ENCODE results near the gene PFN2. TPM values are rescaled to one million over a fixed set of nuclear protein-coding genes. Genes with fewer than 3 reads are reported as not detected.

Gene PFN2
- total and polyA plus RNA-seq, 2 donors (not counting 1 experiment from before 2014, with no cell fraction given): 1.2 to 8.1 TPM

DNA sequence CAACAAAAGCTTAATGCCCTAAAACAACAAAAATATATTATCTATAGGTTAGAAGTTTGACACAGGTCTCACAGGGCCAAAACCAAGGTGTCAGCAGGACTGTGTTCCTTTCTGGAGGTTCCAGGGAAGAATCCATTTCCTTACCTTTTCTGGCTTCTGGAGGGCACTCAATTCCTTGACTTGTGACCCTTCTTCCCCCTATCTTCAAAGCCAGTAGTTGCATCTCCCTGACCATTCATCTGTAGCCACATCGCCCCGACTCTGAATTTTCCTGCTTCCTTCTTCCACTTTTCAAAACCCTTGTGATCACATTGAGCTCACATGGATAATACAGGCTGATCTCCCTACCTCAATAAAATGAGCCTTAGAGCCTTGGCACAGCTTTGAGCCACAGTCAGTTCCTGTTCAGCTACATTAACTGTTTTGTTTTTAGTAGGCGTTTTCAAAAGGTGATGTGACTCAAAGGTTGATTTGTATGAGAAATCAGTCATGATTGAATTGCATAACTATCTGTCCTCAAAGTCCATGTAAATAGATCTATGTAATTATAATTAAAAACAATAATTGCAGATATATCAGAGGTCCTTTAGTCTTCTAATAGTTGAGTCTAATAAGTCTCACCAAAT lies 12.4 kb downstream of the PFN2 start:
- CTCF ChIA-PET: interaction anchor here (1.0 to 1.4 kb wide), 4 partner anchors 9 to 226 kb away, joined by 3 to 7 read pairs (median 4); partner anchors contain the start of gene PFN2
- no peak overlapping the region for H3K4me3 Mint-ChIP-seq
- WGBS (ENCODE audit: insufficient coverage): 88% methylated on average over 2 of the region's 3 CpGs
- intact Hi-C loops (cut with micrococcal nuclease): no loop called here
- TF ChIP-seq, protein P1, sequence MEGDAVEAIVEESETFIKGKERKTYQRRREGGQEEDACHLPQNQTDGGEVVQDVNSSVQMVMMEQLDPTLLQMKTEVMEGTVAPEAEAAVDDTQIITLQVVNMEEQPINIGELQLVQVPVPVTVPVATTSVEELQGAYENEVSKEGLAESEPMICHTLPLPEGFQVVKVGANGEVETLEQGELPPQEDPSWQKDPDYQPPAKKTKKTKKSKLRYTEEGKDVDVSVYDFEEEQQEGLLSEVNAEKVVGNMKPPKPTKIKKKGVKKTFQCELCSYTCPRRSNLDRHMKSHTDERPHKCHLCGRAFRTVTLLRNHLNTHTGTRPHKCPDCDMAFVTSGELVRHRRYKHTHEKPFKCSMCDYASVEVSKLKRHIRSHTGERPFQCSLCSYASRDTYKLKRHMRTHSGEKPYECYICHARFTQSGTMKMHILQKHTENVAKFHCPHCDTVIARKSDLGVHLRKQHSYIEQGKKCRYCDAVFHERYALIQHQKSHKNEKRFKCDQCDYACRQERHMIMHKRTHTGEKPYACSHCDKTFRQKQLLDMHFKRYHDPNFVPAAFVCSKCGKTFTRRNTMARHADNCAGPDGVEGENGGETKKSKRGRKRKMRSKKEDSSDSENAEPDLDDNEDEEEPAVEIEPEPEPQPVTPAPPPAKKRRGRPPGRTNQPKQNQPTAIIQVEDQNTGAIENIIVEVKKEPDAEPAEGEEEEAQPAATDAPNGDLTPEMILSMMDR (IDR thresholded peaks at IDR 0.05): no peak
- TF ChIP-seq EZH2 (IDR thresholded peaks at IDR 0.05; ENCODE audit: borderline replicate concordance, insufficient read depth, low read depth, low read length, poor library complexity, severe bottlenecking): no peak
- Histone ChIP-seq H3K27ac (ENCODE audit: low read length in 2 of 2) (no peak overlapping the region), H3K4me2 (replicated peaks; ENCODE audit: low read depth, low read length, poor library complexity, severe bottlenecking) (no peak overlapping the region), H3K9me3 (ENCODE audit: control extremely low read depth in 1 of 3, control insufficient read depth in 2 of 3, insufficient read depth in 1 of 3, low read length in 2 of 3) (no peaks in the 10 kb centered on the region), H3K79me2 (ENCODE audit: control insufficient read depth, insufficient read depth, low read length) (no peaks in the 10 kb centered on the region), H2AFZ (ENCODE audit: insufficient read depth, low read depth, low read length, poor library complexity, severe bottlenecking) (no peak overlapping the region), H3K4me3 (ENCODE audit: control extremely low read depth in 1 of 5, extremely low read depth in 1 of 5, insufficient read depth in 1 of 5, low read depth in 2 of 5, low read length in 4 of 5) (no peak overlapping the region), H3K4me1 (ENCODE audit: control insufficient read depth in 2 of 2, insufficient read depth in 2 of 2, low read length in 2 of 2) (peaks cover 0 to 17% of the 10 kb centered on the region in 2 donors), H3K27me3 (replicated peaks in 1 of 4; ENCODE audit: control extremely low read depth in 1 of 4, control insufficient read depth in 3 of 4, insufficient read depth in 4 of 4, low read length in 3 of 4) (no peaks in the 10 kb centered on the region), H3K9ac (ENCODE audit: low read length) (no peak overlapping the region), H4K20me1 (ENCODE audit: control insufficient read depth, insufficient read depth, low read length, poor library complexity, severe bottlenecking) (peaks cover 11% of the 10 kb centered on the region), H3K36me3 (replicated peaks in 1 of 2; ENCODE audit: control extremely low read depth in 1 of 2, control insufficient read depth in 1 of 2, extremely low read depth in 1 of 2, insufficient read depth in 2 of 2, low read length in 1 of 2) (peaks cover 0 to 2% of the 10 kb centered on the region in 2 experiments)
- ATAC-seq (ENCODE audit: low read depth) (no peak), DNase-seq (no peak)
- no peaks in the 10 kb centered on the region for H3K27me3 Mint-ChIP-seq
- peaks cover 23% of the 10 kb centered on the region for H3K4me1 Mint-ChIP-seq
- no peaks in the 10 kb centered on the region for H3K9me3 Mint-ChIP-seq (ENCODE audit: insufficient read depth)
- no peak overlapping the region for H3K27ac Mint-ChIP-seq
- POLR2A ChIA-PET: no interaction called here

DNA sequence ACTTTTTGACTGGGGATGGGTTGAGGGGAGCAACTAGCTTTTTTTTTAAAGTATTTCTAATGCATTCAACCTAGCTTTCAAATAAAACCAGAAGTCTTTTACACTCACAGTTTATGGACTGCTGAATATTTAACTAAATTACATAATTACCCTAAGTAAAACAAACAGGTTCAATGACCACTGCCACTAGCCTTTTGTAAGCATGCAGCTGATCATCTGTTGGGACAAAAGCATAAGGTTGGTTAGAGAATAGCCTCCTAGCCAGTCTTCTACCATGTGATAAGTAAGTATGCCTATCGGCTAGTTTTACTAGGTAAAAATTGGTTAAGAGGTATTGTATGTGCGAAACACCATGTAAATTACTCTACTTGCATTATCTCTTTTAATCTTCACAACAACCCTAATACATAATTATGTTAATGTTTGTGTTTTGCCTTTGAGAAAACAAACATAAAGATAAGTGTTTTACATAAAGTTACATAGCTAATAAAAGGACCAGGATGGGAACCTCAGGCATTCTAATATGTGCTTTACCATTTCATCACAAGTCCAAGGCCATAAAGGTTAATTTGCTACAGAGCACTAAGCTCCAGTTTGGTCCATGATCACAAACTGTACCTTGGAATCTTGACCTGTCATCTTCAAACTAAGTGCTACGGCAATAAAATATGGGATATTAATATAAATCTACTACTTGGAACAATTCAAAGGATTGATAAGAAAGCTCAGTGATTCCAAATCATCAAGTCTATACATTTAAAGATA lies 13.2 kb downstream of the PFN2 start:
- no peak for DNase-seq
- no peak for ATAC-seq (ENCODE audit: low read depth)
- Histone ChIP-seq H3K9me3 (ENCODE audit: control extremely low read depth in 1 of 3, control insufficient read depth in 2 of 3, insufficient read depth in 1 of 3, low read length in 2 of 3) (no peaks in the 10 kb centered on the region), H4K20me1 (ENCODE audit: control insufficient read depth, insufficient read depth, low read length, poor library complexity, severe bottlenecking) (peaks cover 11% of the 10 kb centered on the region), H3K36me3 (replicated peaks in 1 of 2; ENCODE audit: control extremely low read depth in 1 of 2, control insufficient read depth in 1 of 2, extremely low read depth in 1 of 2, insufficient read depth in 2 of 2, low read length in 1 of 2) (peaks cover 0 to 2% of the 10 kb centered on the region in 2 experiments), H3K79me2 (ENCODE audit: control insufficient read depth, insufficient read depth, low read length) (no peaks in the 10 kb centered on the region), H3K4me2 (replicated peaks; ENCODE audit: low read depth, low read length, poor library complexity, severe bottlenecking) (no peak overlapping the region), H3K4me1 (ENCODE audit: control insufficient read depth in 2 of 2, insufficient read depth in 2 of 2, low read length in 2 of 2) (peaks cover 0 to 17% of the 10 kb centered on the region in 2 donors), H3K9ac (ENCODE audit: low read length) (no peak overlapping the region), H2AFZ (ENCODE audit: insufficient read depth, low read depth, low read length, poor library complexity, severe bottlenecking) (no peak overlapping the region), H3K4me3 (ENCODE audit: control extremely low read depth in 1 of 5, extremely low read depth in 1 of 5, insufficient read depth in 1 of 5, low read depth in 2 of 5, low read length in 4 of 5) (no peak overlapping the region), H3K27me3 (replicated peaks in 1 of 4; ENCODE audit: control extremely low read depth in 1 of 4, control insufficient read depth in 3 of 4, insufficient read depth in 4 of 4, low read length in 3 of 4) (no peaks in the 10 kb centered on the region), H3K27ac (ENCODE audit: low read length in 2 of 2) (no peak overlapping the region)
- H3K4me1 Mint-ChIP-seq: peaks cover 26% of the 10 kb centered on the region
- no peaks in the 10 kb centered on the region for H3K9me3 Mint-ChIP-seq (ENCODE audit: insufficient read depth)
- WGBS (ENCODE audit: insufficient coverage): no CpG with 5 or more reads among the region's 3 CpGs
- H3K27me3 Mint-ChIP-seq: no peaks in the 10 kb centered on the region
- intact Hi-C loops (cut with micrococcal nuclease): no loop called here
- H3K27ac Mint-ChIP-seq: no peak overlapping the region
- ChIA-PET POLR2A (no interaction called here), CTCF (interaction anchor here (1.0 to 1.4 kb wide), 5 partner anchors 10 to 227 kb away, joined by 3 to 7 read pairs (median 3); partner anchors contain the start of gene PFN2)
- TF ChIP-seq, protein P1 (IDR thresholded peaks at IDR 0.05): no peak
- TF ChIP-seq EZH2 (IDR thresholded peaks at IDR 0.05; ENCODE audit: borderline replicate concordance, insufficient read depth, low read depth, low read length, poor library complexity, severe bottlenecking): no peak
- H3K4me3 Mint-ChIP-seq: no peak overlapping the region

Measured in B cell (primary cell).